K562 (cell line): ENCODE measurements around the gene KCNJ11. TPM values are rescaled to one million over a fixed set of nuclear protein-coding genes. Genes with fewer than 3 reads are reported as not detected.
A peak's percentile ranks its signal among the peaks of the same experiment; 100 is the strongest.

Experiments
- ATAC-seq: fragments of 200-7000 bp; cut with Tn5 transposase; 3 replicates; pipeline ENCODE4 v1.9.1; 2020; ENCODE audit warnings: moderate library complexity
- BruUV-seq: library from RNA; stranded (reverse); fragments of 400-500 nt; replicated peaks from 2 replicates; lab custom pipeline; 2021; lab: Mats Ljungman, UMichigan
- CTCF ChIA-PET: fragments of 300-600 bp; formaldehyde crosslinking; extraction: SDS; loops from one replicate; lab custom pipeline; 2021; ENCODE audit warnings: low intra/inter-chr PET ratio; lab: Yijun Ruan, JAX
- POLR2A ChIA-PET: fragments of 300-600, 350-650 bp; sonication (Branson Sonifier 250); formaldehyde crosslinking; extraction: SDS; loops from one replicate; lab custom pipeline; 2021; ENCODE audit warnings: antibody characterized with exemption, inconsistent platforms; lab: Yijun Ruan, JAX
- DNase-seq, 4 experiments: peaks; one replicate each; pipeline versions ENCODE4 v3.0.0 to v3.0.0-alpha.2; 2011 to 2018; ENCODE audit warnings: low spot score in 3 of 4, mixed read lengths in 3 of 4; ENCODE audit errors: extremely low read depth in 1 of 4
- FAIRE-seq: peaks from 2 replicates; lab custom pipeline; 2011; peaks lifted over from hg19 to GRCh38; lab: Jason Lieb, UNC
- H2AFZ ChIP-seq: 2 replicates; pipeline ENCODE4 v1.6.0; 2011; ENCODE audit warnings: low read depth, low read length, control low read depth, inconsistent platforms
- H3K27ac ChIP-seq: fragments of 200-600 bp; 3 replicates; pipeline ENCODE4 v1.8.0; 2011; ENCODE audit warnings: low read depth, mild to moderate bottlenecking, control low read depth, inconsistent platforms, low read length, moderate library complexity, mixed read lengths; ENCODE audit errors: extremely low read depth
- H3K27me3 ChIP-seq, 2 experiments: fragments of 300-600 bp in 1 of 2; 2 replicates in 1 of 2; 3 replicates in 1 of 2; pipeline versions ENCODE4 v1.6.0 to v1.8.0; 2011; ENCODE audit warnings: inconsistent platforms in 2 of 2, low read length in 2 of 2, mild to moderate bottlenecking in 1 of 2, mixed read lengths in 1 of 2, moderate library complexity in 1 of 2; ENCODE audit not compliant: control insufficient read depth in 2 of 2, insufficient read depth in 2 of 2
- H3K36me3 ChIP-seq: fragments of 300-600 bp; 3 replicates; pipeline ENCODE4 v1.8.0; 2011; ENCODE audit warnings: mild to moderate bottlenecking, low read length, inconsistent platforms; ENCODE audit not compliant: control insufficient read depth, insufficient read depth
- H3K4me1 ChIP-seq, 2 experiments: fragments of 200-600 bp in 1 of 2; replicated peaks in 1 of 2; 2 replicates in 1 of 2; 3 replicates in 1 of 2; pipeline versions ENCODE4 v1.5.1 to v1.8.0; 2011; ENCODE audit warnings: inconsistent platforms in 2 of 2, low read length in 2 of 2, mild to moderate bottlenecking in 1 of 2, mixed read lengths in 1 of 2, moderate library complexity in 1 of 2; ENCODE audit not compliant: control insufficient read depth in 2 of 2, insufficient read depth in 2 of 2
- H3K4me2 ChIP-seq: 2 replicates; pipeline ENCODE4 v1.6.1; 2011; ENCODE audit warnings: low read length, control low read depth, inconsistent platforms, mixed read lengths; ENCODE audit not compliant: insufficient read depth
- H3K4me3 ChIP-seq: fragments of 200-600 bp; sonication (generic), shearing (Covaris generic); 2 replicates; pipeline ENCODE4 v1.5.1; 2016; ENCODE audit warnings: control low read depth, inconsistent platforms
- H3K79me2 ChIP-seq: fragments of 200-600 bp; 3 replicates; pipeline ENCODE4 v1.8.0; 2011; ENCODE audit warnings: low read length, inconsistent platforms; ENCODE audit not compliant: control insufficient read depth, insufficient read depth
- H3K9ac ChIP-seq, 2 experiments: 2 replicates each; pipeline versions ENCODE4 v1.6.0 to v1.6.1; 2011; ENCODE audit warnings: low read depth in 2 of 2, low read length in 2 of 2, control low read depth in 1 of 2, inconsistent platforms in 1 of 2, mild to moderate bottlenecking in 1 of 2, mixed read lengths in 1 of 2; ENCODE audit not compliant: insufficient read depth in 1 of 2
- H3K9me1 ChIP-seq: one replicate; pipeline ENCODE4 v1.6.0; 2011; ENCODE audit warnings: inconsistent platforms, mild to moderate bottlenecking, low read length, moderate library complexity; ENCODE audit not compliant: control insufficient read depth, insufficient read depth
- H3K9me3 ChIP-seq: replicated peaks from 2 replicates; pipeline ENCODE4 v1.5.1; 2011; ENCODE audit warnings: low read depth, low read length, inconsistent platforms; ENCODE audit not compliant: control insufficient read depth, insufficient read depth
- H4K20me1 ChIP-seq: replicated peaks from 2 replicates; pipeline ENCODE4 v1.6.1; 2011; ENCODE audit warnings: low read length, inconsistent platforms, mixed read lengths; ENCODE audit not compliant: control insufficient read depth, insufficient read depth
- BMI1 ChIP-seq: fragments of 150-350 bp; IDR thresholded peaks from 2 replicates; pipeline ENCODE4 v1.6.1; 2014; ENCODE audit warnings: low read length
- CBX1 ChIP-seq: sonication (generic); IDR thresholded peaks from 2 replicates; pipeline ENCODE4 v1.6.1; 2016; ENCODE audit warnings: antibody characterized with exemption, low read depth, mild to moderate bottlenecking
- CBX5 ChIP-seq: IDR thresholded peaks from 2 replicates; pipeline ENCODE4 v1.6.1; 2014; ENCODE audit warnings: low read depth, borderline replicate concordance
- ESRRB ChIP-seq: fragments of 250-450 bp; sonication (Bioruptor Pico); IDR thresholded peaks from 2 replicates; pipeline ENCODE4 v1.5.0; 2020; ENCODE audit warnings: mild to moderate bottlenecking, moderate library complexity, borderline replicate concordance
- HEY1 ChIP-seq: fragments of 250-450 bp; sonication (Bioruptor Pico); IDR thresholded peaks from 2 replicates; pipeline ENCODE4 v1.5.0; 2020; ENCODE audit warnings: mild to moderate bottlenecking, moderate library complexity, borderline replicate concordance
- L3MBTL2 ChIP-seq: fragments of 450-650 bp; IDR thresholded peaks from 2 replicates; pipeline ENCODE4 v1.6.1; 2016; ENCODE audit warnings: mild to moderate bottlenecking, moderate library complexity
- PHF20 ChIP-seq: fragments of 450-650 bp; IDR thresholded peaks from 2 replicates; pipeline ENCODE4 v1.6.1; 2018; ENCODE audit not compliant: partially characterized antibody
- ZNF324 ChIP-seq: fragments of 250-450 bp; sonication (Bioruptor Pico); IDR thresholded peaks from 2 replicates; pipeline ENCODE4 v1.4.0; 2020; ENCODE audit warnings: mild to moderate bottlenecking
- ZNF384 ChIP-seq: IDR thresholded peaks from 2 replicates; pipeline ENCODE4 v1.6.1; 2012; ENCODE audit warnings: low read depth, low read length, improper control_type of control experiment
- WGBS: fragments of 100-300 bp; shearing (Covaris generic); methylation state at CpG from one replicate; pipeline ENCODE4 v1.1.6; 2016; ENCODE audit warnings: low coverage, mixed read lengths; ENCODE audit not compliant: insufficient coverage; ENCODE audit errors: missing lambda C conversion rate; 5-methylcytosine and 5-hydroxymethylcytosine counted together
- in situ Hi-C: fragments of 300-500 bp; cut with MboI; formaldehyde crosslinking; loops from 4 replicates; pipeline ENCODE4 v1.15.0; 2018; ENCODE audit warnings: inconsistent platforms, mixed read lengths
- intact Hi-C: fragments of 100-400 bp; cut with micrococcal nuclease; formaldehyde crosslinking; loops from 2 replicates; pipeline ENCODE4 v1.14.2; 2022
- polyA plus RNA-seq, 8 experiments: library from polyadenylated mRNA; depleted of rRNA in 4 of 8; stranded (reverse) in 5 of 8; unstranded in 3 of 8; fragments of >200 nt; fragmentation: Nextera tagmentation in 2 of 8; fragmentation: Illumina TruSeq in 1 of 8; extraction: Ambion mirVana in 2 of 8; extraction: Trizol in 1 of 8; gene quantifications; 2 replicates each; pipeline versions ENCODE4 v1.2.1 to v1.2.3, GENCODE V29; 2011 to 2014; ENCODE audit warnings: inconsistent platforms in 1 of 8, missing spikeins in 1 of 8
- total RNA-seq, 7 experiments: library from RNA; depleted of rRNA in 6 of 7; stranded (reverse); fragments of >200 nt in 6 of 7; fragmentation: Illumina TruSeq in 2 of 7; extraction: Trizol in 2 of 7; gene quantifications; 2 replicates each; pipeline versions ENCODE4 v1.2.1 to v1.2.3, GENCODE V29; 2011 to 2021; ENCODE audit warnings: low replicate concordance in 1 of 7
- TF ChIP-seq, protein P1 (sequence below), 2 experiments: fragments of 450-650 bp in 1 of 2; IDR thresholded peaks; 2 replicates each; pipeline ENCODE4 v1.6.1; 2011 to 2017; ENCODE audit warnings: low read depth in 2 of 2, antibody characterized with exemption in 1 of 2, borderline replicate concordance in 1 of 2, low read length in 1 of 2, mild to moderate bottlenecking in 1 of 2, mixed read lengths in 1 of 2; ENCODE audit not compliant: control insufficient read depth in 1 of 2
- TF ChIP-seq, protein P2 (sequence below): fragments of 450-650 bp; formaldehyde crosslinking; IDR thresholded peaks from 2 replicates; pipeline ENCODE4 v1.4.0; 2020; ENCODE audit warnings: mild to moderate bottlenecking, moderate library complexity
- TF ChIP-seq, protein P3 (sequence below): fragments of 200-400 bp; formaldehyde crosslinking; IDR thresholded peaks from 2 replicates; pipeline ENCODE4 v1.6.1; 2017; ENCODE audit warnings: mild to moderate bottlenecking, low read depth, low read length, moderate library complexity
- TF ChIP-seq, protein P4 (sequence below): fragments of 250-450 bp; sonication (Bioruptor Pico); IDR thresholded peaks from 2 replicates; pipeline ENCODE4 v1.8.0; 2021; ENCODE audit warnings: moderate library complexity, mild to moderate bottlenecking, inconsistent platforms

Gene KCNJ11
- total and polyA plus RNA-seq, 9 of the 15 experiments (the other 6 are each of a cell fraction or from before 2014, with no cell fraction given), result 0.54 to 3.7 (median 0.86) TPM; not detected in 2

DNA sequence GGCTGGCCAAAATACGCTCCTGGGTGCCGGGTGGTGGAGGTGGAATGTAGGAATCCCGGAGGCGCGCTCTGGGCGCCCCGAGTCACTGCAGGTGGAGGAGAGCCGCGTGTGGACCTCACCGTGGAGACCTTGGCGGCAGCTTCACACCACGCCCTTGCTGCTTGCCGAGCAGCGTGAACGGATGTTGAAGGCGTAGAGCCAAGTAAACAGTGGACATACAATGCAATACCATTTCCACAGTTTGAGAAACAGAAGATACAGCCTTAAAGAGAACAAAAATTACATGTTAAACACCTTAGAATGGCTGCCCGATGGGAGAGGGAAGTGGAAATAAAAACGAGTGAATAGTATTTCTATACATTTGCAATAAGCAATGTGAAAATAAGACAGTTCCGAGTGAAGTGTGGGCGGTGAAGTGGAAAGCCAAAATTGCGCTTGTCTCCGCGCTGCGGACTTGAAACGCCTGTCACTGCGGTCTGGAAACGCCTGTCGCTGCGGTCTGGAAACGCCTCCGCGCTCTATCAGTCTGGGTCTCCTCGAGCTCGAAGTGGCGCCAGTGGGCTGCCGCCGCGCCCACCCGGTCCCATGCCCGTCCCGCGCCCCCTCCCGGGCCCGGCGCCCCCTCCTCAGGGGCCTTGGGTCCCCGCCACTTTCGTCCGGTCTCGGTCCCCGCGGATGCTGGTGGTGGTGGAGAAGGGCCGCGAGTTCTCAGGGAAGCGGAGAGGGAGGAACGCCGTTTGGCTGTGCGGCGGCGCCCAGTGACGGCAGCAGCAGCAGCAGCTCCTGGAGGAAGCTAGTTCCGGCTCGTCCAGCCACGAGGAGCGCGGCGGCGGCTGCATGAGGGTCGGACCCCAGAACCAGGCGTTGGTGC is 35.3 kb downstream of the KCNJ11 start:
- ATAC-seq, result peak; percentile 80
- H2AFZ ChIP-seq, result peak overlapping the region; percentile 88
- peak overlapping the region; percentile 74 for H3K27ac ChIP-seq
- no peaks in the 10 kb centered on the region for H3K9me1 ChIP-seq
- BruUV-seq, result TSS peak; percentile 90
- no peaks in the 10 kb centered on the region for H3K27me3 ChIP-seq
- WGBS, result under 1% methylated on average over 55 of the region's 69 CpGs
- peak; percentile 80 for FAIRE-seq
- peaks cover 2% of the 10 kb centered on the region; the same call in 1 of the 2 replicates for H3K9me3 ChIP-seq
- peak overlapping the region; percentile 63 for H3K4me3 ChIP-seq
- H3K79me2 ChIP-seq, result peaks cover 54% of the 10 kb centered on the region
- peak overlapping the region; percentile 83 for H3K4me2 ChIP-seq
- H3K4me1 ChIP-seq, result peaks cover 7 to 25% of the 10 kb centered on the region in 2 experiments; a peak in 4 of 5 replicates
- POLR2A ChIA-PET, result interaction anchor here (0.6 to 1.6 kb wide), 9 partner anchors 8 to 277 kb away, joined by 3 to 5 read pairs (median 4); no protein-coding TSS in a partner anchor
- peak overlapping the region; percentile 79 to 92 for H3K9ac ChIP-seq
- CTCF ChIA-PET, result no interaction called here
- peaks cover 26% of the 10 kb centered on the region; the same call in 2 of the 3 replicates for H3K36me3 ChIP-seq
- in situ Hi-C loops, result no loop called here
- H4K20me1 ChIP-seq, result no peaks in the 10 kb centered on the region
- DNase-seq, result peak; percentile 58 to 89 (median 66)
- intact Hi-C loops, result loop anchor here (2.0 kb wide), 2 partner anchors 76 to 122 kb away; partner anchors contain the start of gene NUCB2
- TF ChIP-seq, protein P1, sequence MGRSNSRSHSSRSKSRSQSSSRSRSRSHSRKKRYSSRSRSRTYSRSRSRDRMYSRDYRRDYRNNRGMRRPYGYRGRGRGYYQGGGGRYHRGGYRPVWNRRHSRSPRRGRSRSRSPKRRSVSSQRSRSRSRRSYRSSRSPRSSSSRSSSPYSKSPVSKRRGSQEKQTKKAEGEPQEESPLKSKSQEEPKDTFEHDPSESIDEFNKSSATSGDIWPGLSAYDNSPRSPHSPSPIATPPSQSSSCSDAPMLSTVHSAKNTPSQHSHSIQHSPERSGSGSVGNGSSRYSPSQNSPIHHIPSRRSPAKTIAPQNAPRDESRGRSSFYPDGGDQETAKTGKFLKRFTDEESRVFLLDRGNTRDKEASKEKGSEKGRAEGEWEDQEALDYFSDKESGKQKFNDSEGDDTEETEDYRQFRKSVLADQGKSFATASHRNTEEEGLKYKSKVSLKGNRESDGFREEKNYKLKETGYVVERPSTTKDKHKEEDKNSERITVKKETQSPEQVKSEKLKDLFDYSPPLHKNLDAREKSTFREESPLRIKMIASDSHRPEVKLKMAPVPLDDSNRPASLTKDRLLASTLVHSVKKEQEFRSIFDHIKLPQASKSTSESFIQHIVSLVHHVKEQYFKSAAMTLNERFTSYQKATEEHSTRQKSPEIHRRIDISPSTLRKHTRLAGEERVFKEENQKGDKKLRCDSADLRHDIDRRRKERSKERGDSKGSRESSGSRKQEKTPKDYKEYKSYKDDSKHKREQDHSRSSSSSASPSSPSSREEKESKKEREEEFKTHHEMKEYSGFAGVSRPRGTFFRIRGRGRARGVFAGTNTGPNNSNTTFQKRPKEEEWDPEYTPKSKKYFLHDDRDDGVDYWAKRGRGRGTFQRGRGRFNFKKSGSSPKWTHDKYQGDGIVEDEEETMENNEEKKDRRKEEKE (IDR thresholded peaks at IDR 0.05; ENCODE audit: borderline replicate concordance in 1 of 2, control insufficient read depth in 1 of 2, low read depth in 2 of 2, low read length in 1 of 2), result 0 out of 4 replicates have a peak, but pooled peaks of 1 of the 2 experiments have one; percentile 23
- TF ChIP-seq CBX5, result no peak
- TF ChIP-seq, protein P2, sequence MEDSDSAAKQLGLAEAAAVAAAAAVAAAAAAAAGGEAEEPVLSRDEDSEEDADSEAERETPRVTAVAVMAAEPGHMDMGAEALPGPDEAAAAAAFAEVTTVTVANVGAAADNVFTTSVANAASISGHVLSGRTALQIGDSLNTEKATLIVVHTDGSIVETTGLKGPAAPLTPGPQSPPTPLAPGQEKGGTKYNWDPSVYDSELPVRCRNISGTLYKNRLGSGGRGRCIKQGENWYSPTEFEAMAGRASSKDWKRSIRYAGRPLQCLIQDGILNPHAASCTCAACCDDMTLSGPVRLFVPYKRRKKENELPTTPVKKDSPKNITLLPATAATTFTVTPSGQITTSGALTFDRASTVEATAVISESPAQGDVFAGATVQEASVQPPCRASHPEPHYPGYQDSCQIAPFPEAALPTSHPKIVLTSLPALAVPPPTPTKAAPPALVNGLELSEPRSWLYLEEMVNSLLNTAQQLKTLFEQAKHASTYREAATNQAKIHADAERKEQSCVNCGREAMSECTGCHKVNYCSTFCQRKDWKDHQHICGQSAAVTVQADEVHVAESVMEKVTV (CRISPR knock-in tag), result no peak
- TF ChIP-seq CBX1, result no peak
- TF ChIP-seq, protein P3, sequence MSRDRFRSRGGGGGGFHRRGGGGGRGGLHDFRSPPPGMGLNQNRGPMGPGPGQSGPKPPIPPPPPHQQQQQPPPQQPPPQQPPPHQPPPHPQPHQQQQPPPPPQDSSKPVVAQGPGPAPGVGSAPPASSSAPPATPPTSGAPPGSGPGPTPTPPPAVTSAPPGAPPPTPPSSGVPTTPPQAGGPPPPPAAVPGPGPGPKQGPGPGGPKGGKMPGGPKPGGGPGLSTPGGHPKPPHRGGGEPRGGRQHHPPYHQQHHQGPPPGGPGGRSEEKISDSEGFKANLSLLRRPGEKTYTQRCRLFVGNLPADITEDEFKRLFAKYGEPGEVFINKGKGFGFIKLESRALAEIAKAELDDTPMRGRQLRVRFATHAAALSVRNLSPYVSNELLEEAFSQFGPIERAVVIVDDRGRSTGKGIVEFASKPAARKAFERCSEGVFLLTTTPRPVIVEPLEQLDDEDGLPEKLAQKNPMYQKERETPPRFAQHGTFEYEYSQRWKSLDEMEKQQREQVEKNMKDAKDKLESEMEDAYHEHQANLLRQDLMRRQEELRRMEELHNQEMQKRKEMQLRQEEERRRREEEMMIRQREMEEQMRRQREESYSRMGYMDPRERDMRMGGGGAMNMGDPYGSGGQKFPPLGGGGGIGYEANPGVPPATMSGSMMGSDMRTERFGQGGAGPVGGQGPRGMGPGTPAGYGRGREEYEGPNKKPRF, result no peak
- no peak for TF ChIP-seq BMI1
- peak; percentile 83 for TF ChIP-seq L3MBTL2
- no peak for TF ChIP-seq ZNF384
- TF ChIP-seq PHF20, result peak; percentile 64
- TF ChIP-seq, protein P4, sequence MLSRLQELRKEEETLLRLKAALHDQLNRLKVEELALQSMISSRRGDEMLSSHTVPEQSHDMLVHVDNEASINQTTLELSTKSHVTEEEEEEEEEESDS (CRISPR knock-in tag), result no peak
- TF ChIP-seq HEY1 (CRISPR knock-in tag), result no peak
- no peak for TF ChIP-seq ESRRB (CRISPR knock-in tag)
- no peak for TF ChIP-seq ZNF324 (CRISPR knock-in tag)
